HepG2 (cell line): ENCODE results near the gene ELFN1. TPM values are rescaled to one million over a fixed set of nuclear protein-coding genes. Genes with fewer than 3 reads are reported as not detected.

ENCODE experiments used
- AFF4 ChIP-seq: sonication (generic); formaldehyde crosslinking; IDR thresholded peaks from 2 replicates; pipeline ENCODE4 v1.4.0; 2020; ENCODE audit warnings: missing genetic modification reagents
- ELF1 ChIP-seq: sonication (generic); formaldehyde crosslinking; IDR thresholded peaks from 2 replicates; pipeline ENCODE4 v1.4.0; 2020; ENCODE audit warnings: missing genetic modification reagents
- KDM6A ChIP-seq: IDR thresholded peaks from 2 replicates; pipeline ENCODE4 v1.6.1; 2016; ENCODE audit warnings: low read depth
- MATR3 ChIP-seq: sonication (generic); formaldehyde crosslinking; IDR thresholded peaks from 2 replicates; pipeline ENCODE4 v1.4.0; 2020; ENCODE audit warnings: missing genetic modification reagents
- MYPOP ChIP-seq: sonication (generic); formaldehyde crosslinking; IDR thresholded peaks from 2 replicates; pipeline ENCODE4 v1.8.1; 2023; ENCODE audit warnings: mild to moderate bottlenecking, moderate library complexity, missing genetic modification reagents
- NBN ChIP-seq: fragments of 450-650 bp; conservative IDR thresholded peaks from 2 replicates; pipeline ENCODE4 v1.6.1; 2017
- NFKBIZ ChIP-seq: IDR thresholded peaks from 2 replicates; pipeline ENCODE4 v1.6.1; 2018; ENCODE audit warnings: missing genetic modification reagents, missing compliant biosample characterization
- NKX3-1 ChIP-seq: sonication (generic); formaldehyde crosslinking; IDR thresholded peaks from 2 replicates; pipeline ENCODE4 v1.5.0; 2020; ENCODE audit warnings: missing genetic modification reagents
- REXO4 ChIP-seq: sonication (generic); formaldehyde crosslinking; IDR thresholded peaks from 2 replicates; pipeline ENCODE4 v1.8.0; 2022; ENCODE audit warnings: missing genetic modification reagents, mild to moderate bottlenecking, borderline replicate concordance
- ZNF264 ChIP-seq: sonication (generic); formaldehyde crosslinking; IDR thresholded peaks from 2 replicates; pipeline ENCODE4 v1.4.0; 2020; ENCODE audit warnings: missing genetic modification reagents
- ZNF318 ChIP-seq: sonication (generic); formaldehyde crosslinking; IDR thresholded peaks from 2 replicates; pipeline ENCODE4 v1.4.0; 2020; ENCODE audit warnings: mild to moderate bottlenecking, missing genetic modification reagents
- ZNF496 ChIP-seq: sonication (generic); formaldehyde crosslinking; IDR thresholded peaks from 2 replicates; pipeline ENCODE4 v1.8.1; 2023; ENCODE audit warnings: mild to moderate bottlenecking, moderate library complexity, missing genetic modification reagents; ENCODE audit not compliant: insufficient replicate concordance
- ZUFSP ChIP-seq: sonication (generic); formaldehyde crosslinking; IDR thresholded peaks from 2 replicates; pipeline ENCODE4 v1.9.0; 2021; ENCODE audit warnings: missing genetic modification reagents, mild to moderate bottlenecking, borderline replicate concordance
- polyA plus RNA-seq, 8 experiments: library from polyadenylated mRNA; depleted of rRNA in 3 of 8; stranded (reverse) in 7 of 8; unstranded in 1 of 8; fragments of >200 nt; fragmentation: Illumina TruSeq in 4 of 8; extraction: Trizol in 4 of 8; gene quantifications; 2 replicates each; pipeline versions ENCODE4 v1.2.1 to v1.2.3, GENCODE V29; 2011 to 2016; ENCODE audit warnings: low read depth in 4 of 8, missing spikeins in 1 of 8, mixed read lengths in 1 of 8; ENCODE audit not compliant: insufficient read depth in 1 of 8
- total RNA-seq, 5 experiments: library from RNA; depleted of rRNA; stranded (reverse); fragments of >200 nt; fragmentation: Illumina TruSeq; extraction: Trizol; gene quantifications; 2 replicates each; pipeline ENCODE4 v1.2.3, GENCODE V29; 2016; ENCODE audit warnings: low read depth in 1 of 5

ELFN1 gene
- total and polyA plus RNA-seq, 2 of the 13 experiments (the other 11 are each of a cell fraction or from before 2014, with no cell fraction given): 0.13 to 0.18 TPM

- TF ChIP-seq ZNF318 (no peak), ZNF496 (CRISPR knock-in tag) (no peak), ELF1 (no peak), NBN (no peak), ZNF264 (no peak), AFF4 (CRISPR knock-in tag) (no peak), KDM6A (CRISPR knock-in tag) (no peak), NKX3-1 (no peak), NFKBIZ (CRISPR knock-in tag) (no peak), MATR3 (CRISPR knock-in tag) (no peak), ZUFSP (CRISPR knock-in tag) (no peak), MYPOP (CRISPR knock-in tag) (no peak), REXO4 (CRISPR knock-in tag) (no peak)
These were observed 2.3 kb upstream of the ELFN1 start (continued) for GRCh38 chr7:1667566-1668395.
